ENCODE data around the gene MYPOP. TPM values are rescaled to one million over a fixed set of nuclear protein-coding genes. Genes with fewer than 3 reads are reported as not detected.

Gene MYPOP
- total and polyA plus RNA-seq, 9 of the 15 experiments (the other 6 are each of a cell fraction or from before 2014, with no cell fraction given) = 0.32 to 7.6 (median 1.6) TPM

DNA sequence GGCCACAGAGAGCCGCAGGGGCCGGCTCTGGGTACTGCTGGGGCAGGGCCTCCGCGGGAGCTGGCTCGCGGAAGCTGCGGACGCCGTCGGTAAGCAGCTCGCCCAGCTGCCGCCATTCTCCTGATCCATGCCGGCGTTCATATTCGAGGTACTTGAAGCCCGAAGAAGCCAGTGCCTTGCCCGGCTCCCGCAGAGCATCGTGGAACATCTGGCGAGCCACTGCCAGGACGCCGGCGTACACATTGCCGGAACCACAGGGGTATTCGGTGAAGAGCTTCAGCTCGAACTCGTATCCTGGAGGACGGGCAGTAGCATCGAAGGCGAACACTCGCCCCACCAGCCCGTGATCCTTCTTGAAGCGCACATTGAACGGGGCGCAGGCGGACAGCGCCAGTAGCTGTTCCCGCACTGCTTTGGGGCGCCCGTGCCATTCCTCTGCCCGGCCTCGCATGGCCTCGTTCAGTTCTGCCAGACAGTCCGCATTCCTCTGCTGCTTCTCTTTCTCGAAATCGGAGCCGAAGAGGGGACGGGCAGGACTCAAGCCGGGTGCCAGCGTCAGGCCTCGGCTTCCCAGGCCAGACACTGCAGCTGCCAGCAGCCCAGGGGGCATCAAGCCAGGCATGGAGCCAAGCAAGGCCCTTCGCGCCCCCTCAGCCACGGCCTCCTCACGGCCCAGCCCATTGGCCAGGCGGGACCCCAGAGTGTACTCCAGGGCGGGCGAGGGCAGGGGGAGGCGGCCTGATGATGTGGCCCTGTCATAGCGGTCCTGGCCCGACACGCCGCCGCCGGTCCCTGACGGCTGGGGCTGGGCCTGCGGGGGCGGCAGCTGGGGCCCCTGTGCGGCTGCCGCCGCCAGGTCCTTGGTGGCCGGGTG is 17.5 kb downstream of the MYPOP start:
- ATAC-seq (peak; percentile 31), DNase-seq (ENCODE audit: extremely low read depth in 1 of 4, low spot score in 3 of 4) (peak; percentile 62 to 75 (median 70)), FAIRE-seq (no peak)
- in situ Hi-C loops (cut with MboI) (no loop called here), intact Hi-C loops (cut with micrococcal nuclease) (no loop called here)
- Histone ChIP-seq H3K4me3 (peak overlapping the region; percentile 58), H3K9me1 (ENCODE audit: control insufficient read depth, insufficient read depth, low read length) (no peaks in the 10 kb centered on the region), H2AFZ (ENCODE audit: low read depth, low read length) (no peak overlapping the region), H3K9me3 (replicated peaks; ENCODE audit: control insufficient read depth, insufficient read depth, low read depth, low read length) (no peaks in the 10 kb centered on the region), H3K4me1 (replicated peaks in 1 of 2; ENCODE audit: control insufficient read depth in 2 of 2, insufficient read depth in 2 of 2, low read length in 2 of 2) (peaks cover 42 to 59% of the 10 kb centered on the region in 2 experiments; a peak in 4 of 5 replicates), H3K4me2 (ENCODE audit: insufficient read depth, low read length) (peak overlapping the region; percentile 87), H3K27me3 (ENCODE audit: control insufficient read depth in 2 of 2, insufficient read depth in 2 of 2, low read length in 2 of 2) (no peaks in the 10 kb centered on the region), H3K27ac (ENCODE audit: extremely low read depth, low read depth, low read length) (peak overlapping the region; percentile 94), H3K79me2 (ENCODE audit: control insufficient read depth, insufficient read depth, low read length) (peaks cover 25% of the 10 kb centered on the region), H3K36me3 (ENCODE audit: control insufficient read depth, insufficient read depth, low read length) (peaks cover 13% of the 10 kb centered on the region; the same call in 1 of the 3 replicates), H3K9ac (ENCODE audit: insufficient read depth in 1 of 2, low read depth in 2 of 2, low read length in 2 of 2) (peak overlapping the region; percentile 80 to 97), H4K20me1 (replicated peaks; ENCODE audit: control insufficient read depth, insufficient read depth, low read length) (no peaks in the 10 kb centered on the region)
- no TSS peak for BruUV-seq (replicated peaks)
- ChIA-PET POLR2A (interaction anchor here (0.7 to 2.3 kb wide), 7 partner anchors 8 to 100 kb away, joined by 3 to 12 read pairs (median 4); partner anchors contain the start of gene MYPOP), CTCF (ENCODE audit: low intra/inter-chr PET ratio) (interaction anchor here (0.6 to 3.3 kb wide), 4 partner anchors 21 to 694 kb away, joined by 3 to 56 read pairs (median 10); partner anchors contain the start of genes FOXA3 and SYMPK)
- 67% methylated on average over 52 of the region's 72 CpGs for WGBS (ENCODE audit: insufficient coverage, low coverage, missing lambda C conversion rate)
- TF ChIP-seq XRCC3 (IDR thresholded peaks at IDR 0.05) (no peak), CBFB (CRISPR knock-in tag; IDR thresholded peaks at IDR 0.05) (0 out of 2 replicates have a peak, but pooled peaks have one; percentile 26), HNRNPL (IDR thresholded peaks at IDR 0.05; ENCODE audit: low read depth, low read length) (peak; percentile 36; the same call in 1 of the 2 replicates), PCBP1 (IDR thresholded peaks at IDR 0.05; ENCODE audit: low read depth, low read length, poor library complexity, severe bottlenecking) (peak; percentile 14), ZNF263 (CRISPR knock-in tag; IDR thresholded peaks at IDR 0.05; ENCODE audit: borderline replicate concordance) (no peak), TAF15 (IDR thresholded peaks at IDR 0.05; ENCODE audit: low read depth, low read length) (no peak), ZC3H11A (IDR thresholded peaks at IDR 0.05; ENCODE audit: low read depth, low read length) (no peak), RHOXF2B (CRISPR knock-in tag; conservative IDR thresholded peaks at IDR 0.05) (no peak), ZNF444 (CRISPR knock-in tag; IDR thresholded peaks at IDR 0.05) (no peak), GABPA (tag; conservative IDR thresholded peaks at IDR 0.05; ENCODE audit: low read depth) (no peak), BRD4 (IDR thresholded peaks at IDR 0.05) (0 out of 2 replicates have a peak, but pooled peaks have one; percentile 32), ZNF395 (CRISPR knock-in tag; IDR thresholded peaks at IDR 0.05) (0 out of 2 replicates have a peak, but pooled peaks have one; percentile 6), NCOA4 (IDR thresholded peaks at IDR 0.05; ENCODE audit: partially characterized antibody) (no peak), BACH1 (tag; IDR thresholded peaks at IDR 0.05) (no peak), UBTF (IDR thresholded peaks at IDR 0.05; ENCODE audit: borderline replicate concordance in 1 of 2, low read depth in 2 of 2, low read length in 2 of 2) (0 out of 4 replicates have a peak, but pooled peaks of 1 of the 2 experiments have one; percentile 5), EGR1 (conservative IDR thresholded peaks at IDR 0.05) (peak; percentile 77), FOXA3 (CRISPR knock-in tag; conservative IDR thresholded peaks at IDR 0.05 in 1 of 2, IDR thresholded peaks at IDR 0.05 in 1 of 2) (peak in 1 of 2 experiments; percentile 40; a peak in 1 of 4 replicates), CBX1 (IDR thresholded peaks at IDR 0.05; ENCODE audit: low read depth) (no peak; the same call in 1 of the 2 replicates)
